H9 (cell line): ENCODE results near the gene PKP1. TPM values are rescaled to one million over a fixed set of nuclear protein-coding genes. Genes with fewer than 3 reads are reported as not detected.

Experiments used
- DNase-seq: peaks from one replicate; pipeline ENCODE4 v3.0.0-alpha.2; 2017
- H2AFZ ChIP-seq: one replicate; pipeline ENCODE4 v1.6.1; 2013; ENCODE audit warnings: mild to moderate bottlenecking, low read length, control low read depth, moderate library complexity
- H2AK5ac ChIP-seq: 2 replicates; pipeline ENCODE4 v1.6.1; 2013; ENCODE audit warnings: low read length, control low read depth, mixed read lengths; ENCODE audit not compliant: insufficient read length
- H2BK120ac ChIP-seq: one replicate; pipeline ENCODE4 v1.6.1; 2013; ENCODE audit warnings: low read depth, mild to moderate bottlenecking, low read length, control low read depth, inconsistent platforms; ENCODE audit not compliant: poor library complexity, severe bottlenecking
- H2BK12ac ChIP-seq: 2 replicates; pipeline ENCODE4 v1.6.1; 2013; ENCODE audit warnings: low read length, control low read depth, mixed read lengths, low read depth; ENCODE audit not compliant: insufficient read length
- H2BK15ac ChIP-seq: 2 replicates; pipeline ENCODE4 v1.6.1; 2013; ENCODE audit warnings: low read depth, low read length, control low read depth
- H2BK20ac ChIP-seq: one replicate; pipeline ENCODE4 v1.6.1; 2013; ENCODE audit warnings: low read depth, mild to moderate bottlenecking, low read length, control low read depth, inconsistent platforms; ENCODE audit not compliant: poor library complexity, severe bottlenecking
- H2BK5ac ChIP-seq: 2 replicates; pipeline ENCODE4 v1.6.1; 2013; ENCODE audit warnings: low read length, control low read depth, mixed read lengths; ENCODE audit not compliant: insufficient read length
- H3K14ac ChIP-seq: 2 replicates; pipeline ENCODE4 v1.6.1; 2013; ENCODE audit warnings: low read length, control low read depth; ENCODE audit not compliant: insufficient read depth
- H3K18ac ChIP-seq: 2 replicates; pipeline ENCODE4 v1.6.1; 2013; ENCODE audit warnings: low read depth, mild to moderate bottlenecking, mixed read lengths, low read length, control low read depth; ENCODE audit not compliant: insufficient read length
- H3K23ac ChIP-seq: 2 replicates; pipeline ENCODE4 v1.6.1; 2013; ENCODE audit warnings: low read length, control low read depth, mixed read lengths, low read depth; ENCODE audit not compliant: insufficient read length
- H3K23me2 ChIP-seq: 2 replicates; pipeline ENCODE4 v1.6.1; 2013; ENCODE audit warnings: low read depth, mild to moderate bottlenecking, mixed read lengths, low read length, control low read depth; ENCODE audit not compliant: insufficient read length, poor library complexity, severe bottlenecking
- H3K27ac ChIP-seq: 2 replicates; pipeline ENCODE4 v1.5.1; 2013; ENCODE audit warnings: low read length, control low read depth, mixed read lengths, low read depth; ENCODE audit not compliant: insufficient read length
- H3K27me3 ChIP-seq: 2 replicates; pipeline ENCODE4 v1.6.1; 2013; ENCODE audit warnings: low read length, control low read depth, inconsistent platforms; ENCODE audit not compliant: insufficient read depth
- H3K4ac ChIP-seq: 2 replicates; pipeline ENCODE4 v1.6.1; 2013; ENCODE audit warnings: low read depth, mild to moderate bottlenecking, control low read depth, inconsistent platforms, low read length, moderate library complexity
- H3K4me1 ChIP-seq: 2 replicates; pipeline ENCODE4 v1.6.1; 2013; ENCODE audit warnings: low read length, control low read depth, inconsistent platforms; ENCODE audit not compliant: insufficient read depth
- H3K4me2 ChIP-seq: 2 replicates; pipeline ENCODE4 v1.6.1; 2013; ENCODE audit warnings: low read length, control low read depth, mixed read lengths; ENCODE audit not compliant: insufficient read length, insufficient read depth
- H3K56ac ChIP-seq: 2 replicates; pipeline ENCODE4 v1.6.1; 2013; ENCODE audit warnings: low read depth, mild to moderate bottlenecking, mixed read lengths, low read length, control low read depth; ENCODE audit not compliant: insufficient read length
- H3K79me1 ChIP-seq: 2 replicates; pipeline ENCODE4 v1.6.1; 2013; ENCODE audit warnings: low read depth, mild to moderate bottlenecking, moderate library complexity, low read length, control low read depth, inconsistent platforms; ENCODE audit not compliant: insufficient read depth, poor library complexity, severe bottlenecking
- H3K79me2 ChIP-seq: 2 replicates; pipeline ENCODE4 v1.6.1; 2013; ENCODE audit warnings: low read length, control low read depth, inconsistent platforms; ENCODE audit not compliant: insufficient read depth
- H3K9ac ChIP-seq: 2 replicates; pipeline ENCODE4 v1.6.1; 2013; ENCODE audit warnings: low read length, control low read depth, mixed read lengths; ENCODE audit not compliant: insufficient read length; ENCODE audit errors: extremely low read depth
- H3K9me3 ChIP-seq: one replicate; pipeline ENCODE4 v1.6.1; 2013; ENCODE audit warnings: low read depth, low read length, inconsistent platforms; ENCODE audit not compliant: control insufficient read depth
- H3T11ph ChIP-seq: one replicate; pipeline ENCODE4 v1.6.1; 2013; ENCODE audit warnings: mild to moderate bottlenecking, low read length, control low read depth, inconsistent platforms
- H4K20me1 ChIP-seq: one replicate; pipeline ENCODE4 v1.6.1; 2013; ENCODE audit not compliant: control insufficient read depth, insufficient read length, insufficient read depth
- H4K5ac ChIP-seq: 2 replicates; pipeline ENCODE4 v1.6.1; 2013; ENCODE audit warnings: low read depth, mild to moderate bottlenecking, mixed read lengths, low read length, control low read depth; ENCODE audit not compliant: insufficient read length
- H4K8ac ChIP-seq: replicated peaks from 2 replicates; pipeline ENCODE4 v1.6.1; 2013; ENCODE audit warnings: low read length, control low read depth, mixed read lengths, low read depth; ENCODE audit not compliant: insufficient read length
- H4K91ac ChIP-seq: 2 replicates; pipeline ENCODE4 v1.6.1; 2013; ENCODE audit warnings: low read depth, mild to moderate bottlenecking, moderate library complexity, mixed read lengths, low read length, control low read depth; ENCODE audit not compliant: insufficient read length
- H3K27ac Mint-ChIP-seq, 3 experiments: 2 replicates in 2 of 3; 3 replicates in 1 of 3; pipeline ENCODE4 v1.8.0; 2020 to 2021; ENCODE audit warnings: mixed read lengths in 3 of 3, mild to moderate bottlenecking in 1 of 3, moderate library complexity in 1 of 3
- H3K27me3 Mint-ChIP-seq: 2 replicates; pipeline ENCODE4 v1.8.0; 2021; ENCODE audit warnings: low read depth, mild to moderate bottlenecking, moderate library complexity, mixed read lengths
- H3K36me3 Mint-ChIP-seq, 3 experiments: 2 replicates in 2 of 3; 3 replicates in 1 of 3; pipeline ENCODE4 v1.8.0; 2020 to 2021; ENCODE audit warnings: low read depth in 3 of 3, mixed read lengths in 3 of 3; ENCODE audit not compliant: insufficient read depth in 1 of 3
- H3K4me1 Mint-ChIP-seq, 2 experiments: 2 replicates each; pipeline ENCODE4 v1.8.0; 2020; ENCODE audit warnings: mixed read lengths in 2 of 2
- H3K4me3 Mint-ChIP-seq, 2 experiments: 2 replicates in 1 of 2; 3 replicates in 1 of 2; pipeline ENCODE4 v1.8.0; 2020 to 2021; ENCODE audit warnings: mild to moderate bottlenecking in 2 of 2, mixed read lengths in 2 of 2, moderate library complexity in 1 of 2
- H3K9me3 Mint-ChIP-seq, 2 experiments: 2 replicates in 1 of 2; 3 replicates in 1 of 2; pipeline ENCODE4 v1.8.0; 2020; ENCODE audit warnings: mild to moderate bottlenecking in 2 of 2, mixed read lengths in 2 of 2, moderate library complexity in 1 of 2
- CTCF ChIP-seq: fragments of 200-600 bp; sonication (generic); conservative IDR thresholded peaks from 3 replicates; pipeline ENCODE4 v1.8.0; 2021; ENCODE audit warnings: antibody characterized with exemption, mild to moderate bottlenecking
- WGBS: extraction: QIAGEN DNeasy Blood & Tissue Kit; methylation state at CpG from one replicate; pipeline ENCODE4 v1.1.7; 2013; ENCODE audit warnings: missing lambda C conversion rate, low lambda C conversion rate, mixed read lengths; ENCODE audit not compliant: insufficient read length; ENCODE audit errors: extremely low coverage; 5-methylcytosine and 5-hydroxymethylcytosine counted together
- total RNA-seq: library from RNA; stranded (reverse); gene quantifications from 2 replicates; pipeline ENCODE4 v1.2.1, GENCODE V29; 2021

The PKP1 gene
- total RNA-seq, 1 experiment from 2014 or later = 0.09 TPM

GRCh38 chr1:201274616-201275252 is 8.6 kb upstream of the PKP1 start:
- H4K91ac ChIP-seq = no peak overlapping the region
- no peak overlapping the region for H3T11ph ChIP-seq
- no peaks in the 10 kb centered on the region for H3K23me2 ChIP-seq
- H3K9me3 ChIP-seq = no peaks in the 10 kb centered on the region
- H3K14ac ChIP-seq = no peak overlapping the region
- H3K27me3 ChIP-seq = no peaks in the 10 kb centered on the region
- no peak overlapping the region for H3K56ac ChIP-seq
- Mint-ChIP-seq H3K9me3 (no peaks in the 10 kb centered on the region), H3K27ac (no peak overlapping the region; a peak in 1 of 7 replicates), H3K4me1 (peaks cover 11 to 16% of the 10 kb centered on the region in 2 experiments), H3K4me3 (no peak overlapping the region), H3K36me3 (no peaks in the 10 kb centered on the region), H3K27me3 (peaks cover 25% of the 10 kb centered on the region)
- no peaks in the 10 kb centered on the region for H4K20me1 ChIP-seq
- H2BK120ac ChIP-seq = no peak overlapping the region
- no peak overlapping the region for H3K4me2 ChIP-seq
- no peak overlapping the region for H2BK20ac ChIP-seq
- no peak overlapping the region for H3K9ac ChIP-seq
- no peak overlapping the region for H3K18ac ChIP-seq
- H3K4me1 ChIP-seq = no peaks in the 10 kb centered on the region
- no peak overlapping the region for H2BK12ac ChIP-seq
- H3K79me1 ChIP-seq = no peaks in the 10 kb centered on the region
- no peak overlapping the region for H3K27ac ChIP-seq
- no peak overlapping the region for H4K5ac ChIP-seq
- no peaks in the 10 kb centered on the region for H3K79me2 ChIP-seq
- no peak overlapping the region for H2BK15ac ChIP-seq
- no peak overlapping the region for H2AK5ac ChIP-seq
- no peak for DNase-seq
- no peak for TF ChIP-seq CTCF
- no peak overlapping the region for H4K8ac ChIP-seq
- H2AFZ ChIP-seq = no peak overlapping the region
- H3K4ac ChIP-seq = no peak overlapping the region
- H3K23ac ChIP-seq = no peak overlapping the region
- no peak overlapping the region for H2BK5ac ChIP-seq
- no CpG with 5 or more reads among the region's 12 CpGs for WGBS
